K562 (cell line): ENCODE results near the gene ROBO1. TPM values are rescaled to one million over a fixed set of nuclear protein-coding genes. Genes with fewer than 3 reads are reported as not detected.

Experiments
- ATAC-seq: fragments of 200-7000 bp; cut with Tn5 transposase; 3 replicates; pipeline ENCODE4 v1.9.1; 2020; ENCODE audit warnings: moderate library complexity
- BruUV-seq: library from RNA; stranded (reverse); fragments of 400-500 nt; replicated peaks from 2 replicates; lab custom pipeline; 2021; lab: Mats Ljungman, UMichigan
- CTCF ChIA-PET: fragments of 300-600 bp; formaldehyde crosslinking; extraction: SDS; loops from one replicate; lab custom pipeline; 2021; ENCODE audit warnings: low intra/inter-chr PET ratio; lab: Yijun Ruan, JAX
- POLR2A ChIA-PET: fragments of 300-600, 350-650 bp; sonication (Branson Sonifier 250); formaldehyde crosslinking; extraction: SDS; loops from one replicate; lab custom pipeline; 2021; ENCODE audit warnings: antibody characterized with exemption, inconsistent platforms; lab: Yijun Ruan, JAX
- DNase-seq, 4 experiments: peaks; one replicate each; pipeline versions ENCODE4 v3.0.0 to v3.0.0-alpha.2; 2011 to 2018; ENCODE audit warnings: low spot score in 3 of 4, mixed read lengths in 3 of 4; ENCODE audit errors: extremely low read depth in 1 of 4
- FAIRE-seq: peaks from 2 replicates; lab custom pipeline; 2011; peaks lifted over from hg19 to GRCh38; lab: Jason Lieb, UNC
- H2AFZ ChIP-seq: 2 replicates; pipeline ENCODE4 v1.6.0; 2011; ENCODE audit warnings: low read depth, low read length, control low read depth, inconsistent platforms
- H3K27ac ChIP-seq: fragments of 200-600 bp; 3 replicates; pipeline ENCODE4 v1.8.0; 2011; ENCODE audit warnings: low read depth, mild to moderate bottlenecking, control low read depth, inconsistent platforms, low read length, moderate library complexity, mixed read lengths; ENCODE audit errors: extremely low read depth
- H3K27me3 ChIP-seq, 2 experiments: fragments of 300-600 bp in 1 of 2; 2 replicates in 1 of 2; 3 replicates in 1 of 2; pipeline versions ENCODE4 v1.6.0 to v1.8.0; 2011; ENCODE audit warnings: inconsistent platforms in 2 of 2, low read length in 2 of 2, mild to moderate bottlenecking in 1 of 2, mixed read lengths in 1 of 2, moderate library complexity in 1 of 2; ENCODE audit not compliant: control insufficient read depth in 2 of 2, insufficient read depth in 2 of 2
- H3K36me3 ChIP-seq: fragments of 300-600 bp; 3 replicates; pipeline ENCODE4 v1.8.0; 2011; ENCODE audit warnings: mild to moderate bottlenecking, low read length, inconsistent platforms; ENCODE audit not compliant: control insufficient read depth, insufficient read depth
- H3K4me1 ChIP-seq, 2 experiments: fragments of 200-600 bp in 1 of 2; replicated peaks in 1 of 2; 2 replicates in 1 of 2; 3 replicates in 1 of 2; pipeline versions ENCODE4 v1.5.1 to v1.8.0; 2011; ENCODE audit warnings: inconsistent platforms in 2 of 2, low read length in 2 of 2, mild to moderate bottlenecking in 1 of 2, mixed read lengths in 1 of 2, moderate library complexity in 1 of 2; ENCODE audit not compliant: control insufficient read depth in 2 of 2, insufficient read depth in 2 of 2
- H3K4me2 ChIP-seq: 2 replicates; pipeline ENCODE4 v1.6.1; 2011; ENCODE audit warnings: low read length, control low read depth, inconsistent platforms, mixed read lengths; ENCODE audit not compliant: insufficient read depth
- H3K4me3 ChIP-seq: fragments of 200-600 bp; sonication (generic), shearing (Covaris generic); 2 replicates; pipeline ENCODE4 v1.5.1; 2016; ENCODE audit warnings: control low read depth, inconsistent platforms
- H3K79me2 ChIP-seq: fragments of 200-600 bp; 3 replicates; pipeline ENCODE4 v1.8.0; 2011; ENCODE audit warnings: low read length, inconsistent platforms; ENCODE audit not compliant: control insufficient read depth, insufficient read depth
- H3K9ac ChIP-seq, 2 experiments: 2 replicates each; pipeline versions ENCODE4 v1.6.0 to v1.6.1; 2011; ENCODE audit warnings: low read depth in 2 of 2, low read length in 2 of 2, control low read depth in 1 of 2, inconsistent platforms in 1 of 2, mild to moderate bottlenecking in 1 of 2, mixed read lengths in 1 of 2; ENCODE audit not compliant: insufficient read depth in 1 of 2
- H3K9me1 ChIP-seq: one replicate; pipeline ENCODE4 v1.6.0; 2011; ENCODE audit warnings: inconsistent platforms, mild to moderate bottlenecking, low read length, moderate library complexity; ENCODE audit not compliant: control insufficient read depth, insufficient read depth
- H3K9me3 ChIP-seq: replicated peaks from 2 replicates; pipeline ENCODE4 v1.5.1; 2011; ENCODE audit warnings: low read depth, low read length, inconsistent platforms; ENCODE audit not compliant: control insufficient read depth, insufficient read depth
- H4K20me1 ChIP-seq: replicated peaks from 2 replicates; pipeline ENCODE4 v1.6.1; 2011; ENCODE audit warnings: low read length, inconsistent platforms, mixed read lengths; ENCODE audit not compliant: control insufficient read depth, insufficient read depth
- ADNP ChIP-seq: fragments of 200-800 bp; sonication (Bioruptor generic); IDR thresholded peaks from 2 replicates; pipeline ENCODE4 v1.6.1; 2016; ENCODE audit warnings: missing genetic modification characterization, missing compliant biosample characterization
- CHCHD3 ChIP-seq: fragments of 250-450 bp; sonication (Bioruptor Pico); IDR thresholded peaks from 2 replicates; pipeline ENCODE4 v2.1.2; 2022; ENCODE audit warnings: mild to moderate bottlenecking
- GABPB2 ChIP-seq: fragments of 250-450 bp; sonication (Bioruptor Pico); conservative IDR thresholded peaks from 2 replicates; pipeline ENCODE4 v1.5.1; 2021; ENCODE audit warnings: mild to moderate bottlenecking
- NELFE ChIP-seq: IDR thresholded peaks from 2 replicates; pipeline ENCODE4 v1.6.1; 2011; ENCODE audit warnings: mild to moderate bottlenecking; ENCODE audit not compliant: insufficient read depth, insufficient read length
- TCF7 ChIP-seq: sonication (generic); IDR thresholded peaks from 2 replicates; pipeline ENCODE4 v1.6.1; 2016; ENCODE audit warnings: antibody characterized with exemption, borderline replicate concordance
- THRAP3 ChIP-seq: fragments of 450-650 bp; IDR thresholded peaks from 2 replicates; pipeline ENCODE4 v1.6.1; 2016; ENCODE audit warnings: mild to moderate bottlenecking, inconsistent platforms, borderline replicate concordance
- XRCC3 ChIP-seq: fragments of 450-650 bp; IDR thresholded peaks from 2 replicates; pipeline ENCODE4 v1.6.1; 2017; ENCODE audit warnings: mild to moderate bottlenecking, moderate library complexity
- ZBED1 ChIP-seq: IDR thresholded peaks from 2 replicates; pipeline ENCODE4 v1.6.1; 2014
- ZMIZ1 ChIP-seq, 2 experiments: fragments of 150-350 bp in 1 of 2; IDR thresholded peaks; 2 replicates each; pipeline ENCODE4 v1.6.1; 2012 to 2016; ENCODE audit warnings: low read depth in 2 of 2, low read length in 2 of 2, mild to moderate bottlenecking in 1 of 2, moderate library complexity in 1 of 2
- ZNF174 ChIP-seq: fragments of 250-450 bp; sonication (Bioruptor Pico); IDR thresholded peaks from 2 replicates; pipeline ENCODE4 v1.4.0; 2020; ENCODE audit warnings: mild to moderate bottlenecking
- WGBS: fragments of 100-300 bp; shearing (Covaris generic); methylation state at CpG from one replicate; pipeline ENCODE4 v1.1.6; 2016; ENCODE audit warnings: low coverage, mixed read lengths; ENCODE audit not compliant: insufficient coverage; ENCODE audit errors: missing lambda C conversion rate; 5-methylcytosine and 5-hydroxymethylcytosine counted together
- in situ Hi-C: fragments of 300-500 bp; cut with MboI; formaldehyde crosslinking; loops from 4 replicates; pipeline ENCODE4 v1.15.0; 2018; ENCODE audit warnings: inconsistent platforms, mixed read lengths
- intact Hi-C: fragments of 100-400 bp; cut with micrococcal nuclease; formaldehyde crosslinking; loops from 2 replicates; pipeline ENCODE4 v1.14.2; 2022
- polyA plus RNA-seq, 8 experiments: library from polyadenylated mRNA; depleted of rRNA in 4 of 8; stranded (reverse) in 5 of 8; unstranded in 3 of 8; fragments of >200 nt; fragmentation: Nextera tagmentation in 2 of 8; fragmentation: Illumina TruSeq in 1 of 8; extraction: Ambion mirVana in 2 of 8; extraction: Trizol in 1 of 8; gene quantifications; 2 replicates each; pipeline versions ENCODE4 v1.2.1 to v1.2.3, GENCODE V29; 2011 to 2014; ENCODE audit warnings: inconsistent platforms in 1 of 8, missing spikeins in 1 of 8
- total RNA-seq, 7 experiments: library from RNA; depleted of rRNA in 6 of 7; stranded (reverse); fragments of >200 nt in 6 of 7; fragmentation: Illumina TruSeq in 2 of 7; extraction: Trizol in 2 of 7; gene quantifications; 2 replicates each; pipeline versions ENCODE4 v1.2.1 to v1.2.3, GENCODE V29; 2011 to 2021; ENCODE audit warnings: low replicate concordance in 1 of 7
- TF ChIP-seq, protein P1 (sequence below): fragments of 250-450 bp; sonication (Bioruptor Pico); IDR thresholded peaks from 2 replicates; pipeline ENCODE4 v1.9.0; 2021; ENCODE audit warnings: mild to moderate bottlenecking, inconsistent platforms
- TF ChIP-seq, protein P2 (sequence below): fragments of 450-650 bp; IDR thresholded peaks from 2 replicates; pipeline ENCODE4 v1.6.1; 2017; ENCODE audit warnings: antibody characterized with exemption, mild to moderate bottlenecking

Gene ROBO1
- total and polyA plus RNA-seq, 9 of the 15 experiments (the other 6 are each of a cell fraction or from before 2014, with no cell fraction given): 0.01 to 0.53 (median 0.17) TPM; not detected in 5

DNA sequence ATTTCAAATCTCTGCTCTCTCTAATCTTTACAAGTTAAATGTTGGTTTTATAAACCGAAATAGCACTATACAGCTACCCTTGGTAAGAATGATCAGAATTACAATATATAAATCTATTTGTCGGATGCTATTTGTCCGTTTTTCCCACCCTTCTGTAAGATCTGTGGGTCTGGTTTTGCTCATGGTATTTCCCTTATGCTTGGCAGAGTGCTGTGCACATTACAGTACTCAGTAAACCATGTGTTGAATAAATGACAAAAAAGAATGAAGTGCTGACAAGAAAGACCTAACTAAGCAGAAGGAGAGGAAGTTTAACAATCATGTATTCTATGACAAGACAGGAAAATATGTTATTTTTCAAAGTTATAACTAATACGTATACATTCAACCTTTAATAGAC lies 827.2 kb downstream of the ROBO1 start (continued):
- TF ChIP-seq ZMIZ1 (IDR thresholded peaks at IDR 0.05; ENCODE audit: low read depth in 2 of 2, low read length in 2 of 2): no peak

GRCh38 chr3:78940128-78940527 lies 827.7 kb downstream of the ROBO1 start:
- no peak overlapping the region for H3K9ac ChIP-seq
- H3K9me3 ChIP-seq: no peaks in the 10 kb centered on the region; the same call in 1 of the 2 replicates
- no peak overlapping the region for H3K4me3 ChIP-seq
- no peaks in the 10 kb centered on the region for H3K36me3 ChIP-seq
- H3K4me2 ChIP-seq: no peak overlapping the region
- H3K4me1 ChIP-seq: no peaks in the 10 kb centered on the region
- ChIA-PET POLR2A (no interaction called here), CTCF (no interaction called here)
- BruUV-seq: no TSS peak
- intact Hi-C loops (no loop called here), in situ Hi-C loops (no loop called here)
- WGBS: 0% methylated on average over 2 of the region's 2 CpGs
- no peak overlapping the region for H3K27ac ChIP-seq
- no peak for FAIRE-seq
- no peaks in the 10 kb centered on the region for H3K27me3 ChIP-seq
- no peak for ATAC-seq
- DNase-seq: no peak
- no peaks in the 10 kb centered on the region for H3K79me2 ChIP-seq
- H3K9me1 ChIP-seq: no peaks in the 10 kb centered on the region
- H4K20me1 ChIP-seq: no peaks in the 10 kb centered on the region
- no peak overlapping the region for H2AFZ ChIP-seq
- TF ChIP-seq CHCHD3 (CRISPR knock-in tag) (no peak), ZNF174 (CRISPR knock-in tag) (no peak), TCF7 (no peak), ADNP (tag) (no peak), ZBED1 (no peak), THRAP3 (no peak), XRCC3 (no peak), NELFE (no peak), GABPB2 (no peak)
- TF ChIP-seq, protein P1, sequence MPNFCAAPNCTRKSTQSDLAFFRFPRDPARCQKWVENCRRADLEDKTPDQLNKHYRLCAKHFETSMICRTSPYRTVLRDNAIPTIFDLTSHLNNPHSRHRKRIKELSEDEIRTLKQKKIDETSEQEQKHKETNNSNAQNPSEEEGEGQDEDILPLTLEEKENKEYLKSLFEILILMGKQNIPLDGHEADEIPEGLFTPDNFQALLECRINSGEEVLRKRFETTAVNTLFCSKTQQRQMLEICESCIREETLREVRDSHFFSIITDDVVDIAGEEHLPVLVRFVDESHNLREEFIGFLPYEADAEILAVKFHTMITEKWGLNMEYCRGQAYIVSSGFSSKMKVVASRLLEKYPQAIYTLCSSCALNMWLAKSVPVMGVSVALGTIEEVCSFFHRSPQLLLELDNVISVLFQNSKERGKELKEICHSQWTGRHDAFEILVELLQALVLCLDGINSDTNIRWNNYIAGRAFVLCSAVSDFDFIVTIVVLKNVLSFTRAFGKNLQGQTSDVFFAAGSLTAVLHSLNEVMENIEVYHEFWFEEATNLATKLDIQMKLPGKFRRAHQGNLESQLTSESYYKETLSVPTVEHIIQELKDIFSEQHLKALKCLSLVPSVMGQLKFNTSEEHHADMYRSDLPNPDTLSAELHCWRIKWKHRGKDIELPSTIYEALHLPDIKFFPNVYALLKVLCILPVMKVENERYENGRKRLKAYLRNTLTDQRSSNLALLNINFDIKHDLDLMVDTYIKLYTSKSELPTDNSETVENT (CRISPR knock-in tag): no peak
- TF ChIP-seq, protein P2, sequence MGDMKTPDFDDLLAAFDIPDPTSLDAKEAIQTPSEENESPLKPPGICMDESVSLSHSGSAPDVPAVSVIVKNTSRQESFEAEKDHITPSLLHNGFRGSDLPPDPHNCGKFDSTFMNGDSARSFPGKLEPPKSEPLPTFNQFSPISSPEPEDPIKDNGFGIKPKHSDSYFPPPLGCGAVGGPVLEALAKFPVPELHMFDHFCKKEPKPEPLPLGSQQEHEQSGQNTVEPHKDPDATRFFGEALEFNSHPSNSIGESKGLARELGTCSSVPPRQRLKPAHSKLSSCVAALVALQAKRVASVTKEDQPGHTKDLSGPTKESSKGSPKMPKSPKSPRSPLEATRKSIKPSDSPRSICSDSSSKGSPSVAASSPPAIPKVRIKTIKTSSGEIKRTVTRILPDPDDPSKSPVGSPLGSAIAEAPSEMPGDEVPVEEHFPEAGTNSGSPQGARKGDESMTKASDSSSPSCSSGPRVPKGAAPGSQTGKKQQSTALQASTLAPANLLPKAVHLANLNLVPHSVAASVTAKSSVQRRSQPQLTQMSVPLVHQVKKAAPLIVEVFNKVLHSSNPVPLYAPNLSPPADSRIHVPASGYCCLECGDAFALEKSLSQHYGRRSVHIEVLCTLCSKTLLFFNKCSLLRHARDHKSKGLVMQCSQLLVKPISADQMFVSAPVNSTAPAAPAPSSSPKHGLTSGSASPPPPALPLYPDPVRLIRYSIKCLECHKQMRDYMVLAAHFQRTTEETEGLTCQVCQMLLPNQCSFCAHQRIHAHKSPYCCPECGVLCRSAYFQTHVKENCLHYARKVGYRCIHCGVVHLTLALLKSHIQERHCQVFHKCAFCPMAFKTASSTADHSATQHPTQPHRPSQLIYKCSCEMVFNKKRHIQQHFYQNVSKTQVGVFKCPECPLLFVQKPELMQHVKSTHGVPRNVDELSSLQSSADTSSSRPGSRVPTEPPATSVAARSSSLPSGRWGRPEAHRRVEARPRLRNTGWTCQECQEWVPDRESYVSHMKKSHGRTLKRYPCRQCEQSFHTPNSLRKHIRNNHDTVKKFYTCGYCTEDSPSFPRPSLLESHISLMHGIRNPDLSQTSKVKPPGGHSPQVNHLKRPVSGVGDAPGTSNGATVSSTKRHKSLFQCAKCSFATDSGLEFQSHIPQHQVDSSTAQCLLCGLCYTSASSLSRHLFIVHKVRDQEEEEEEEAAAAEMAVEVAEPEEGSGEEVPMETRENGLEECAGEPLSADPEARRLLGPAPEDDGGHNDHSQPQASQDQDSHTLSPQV: no peak
